Measurements from ENCODE around the gene C17orf114.
"Not testable (repeated sequence)": the region's sequence is repeated elsewhere in the genome, so short reads cannot be mapped to it uniquely, and the experiment has no call there.

DNA sequence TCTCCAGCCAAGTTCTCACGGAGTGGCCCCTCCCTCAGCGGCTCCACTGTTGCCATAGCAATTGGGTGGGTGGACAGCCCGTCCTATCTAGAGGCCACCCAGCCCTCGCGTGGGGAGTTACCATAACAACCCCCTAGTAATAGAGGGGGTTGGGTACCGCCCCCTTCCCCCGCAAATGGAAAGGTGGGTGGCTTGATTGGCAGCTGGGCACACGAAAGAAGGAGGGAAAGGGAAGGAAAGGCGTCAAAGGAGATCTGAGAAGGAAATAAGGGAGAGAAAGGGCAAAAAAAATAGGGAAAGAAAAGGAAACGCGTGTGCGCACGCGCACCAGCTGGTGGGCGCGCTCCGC, 30.7 kb upstream of the C17orf114 start:
- TF ChIP-seq, protein P1, sequence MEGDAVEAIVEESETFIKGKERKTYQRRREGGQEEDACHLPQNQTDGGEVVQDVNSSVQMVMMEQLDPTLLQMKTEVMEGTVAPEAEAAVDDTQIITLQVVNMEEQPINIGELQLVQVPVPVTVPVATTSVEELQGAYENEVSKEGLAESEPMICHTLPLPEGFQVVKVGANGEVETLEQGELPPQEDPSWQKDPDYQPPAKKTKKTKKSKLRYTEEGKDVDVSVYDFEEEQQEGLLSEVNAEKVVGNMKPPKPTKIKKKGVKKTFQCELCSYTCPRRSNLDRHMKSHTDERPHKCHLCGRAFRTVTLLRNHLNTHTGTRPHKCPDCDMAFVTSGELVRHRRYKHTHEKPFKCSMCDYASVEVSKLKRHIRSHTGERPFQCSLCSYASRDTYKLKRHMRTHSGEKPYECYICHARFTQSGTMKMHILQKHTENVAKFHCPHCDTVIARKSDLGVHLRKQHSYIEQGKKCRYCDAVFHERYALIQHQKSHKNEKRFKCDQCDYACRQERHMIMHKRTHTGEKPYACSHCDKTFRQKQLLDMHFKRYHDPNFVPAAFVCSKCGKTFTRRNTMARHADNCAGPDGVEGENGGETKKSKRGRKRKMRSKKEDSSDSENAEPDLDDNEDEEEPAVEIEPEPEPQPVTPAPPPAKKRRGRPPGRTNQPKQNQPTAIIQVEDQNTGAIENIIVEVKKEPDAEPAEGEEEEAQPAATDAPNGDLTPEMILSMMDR (IDR thresholded peaks at IDR 0.05; ENCODE audit: low read depth, low read length, missing input control), result not testable (repeated sequence)
- TF ChIP-seq RAD21 (IDR thresholded peaks at IDR 0.05); SP1 (IDR thresholded peaks at IDR 0.05); TAF1 (conservative IDR thresholded peaks at IDR 0.05): not testable (repeated sequence)
- TF ChIP-seq, protein P2, sequence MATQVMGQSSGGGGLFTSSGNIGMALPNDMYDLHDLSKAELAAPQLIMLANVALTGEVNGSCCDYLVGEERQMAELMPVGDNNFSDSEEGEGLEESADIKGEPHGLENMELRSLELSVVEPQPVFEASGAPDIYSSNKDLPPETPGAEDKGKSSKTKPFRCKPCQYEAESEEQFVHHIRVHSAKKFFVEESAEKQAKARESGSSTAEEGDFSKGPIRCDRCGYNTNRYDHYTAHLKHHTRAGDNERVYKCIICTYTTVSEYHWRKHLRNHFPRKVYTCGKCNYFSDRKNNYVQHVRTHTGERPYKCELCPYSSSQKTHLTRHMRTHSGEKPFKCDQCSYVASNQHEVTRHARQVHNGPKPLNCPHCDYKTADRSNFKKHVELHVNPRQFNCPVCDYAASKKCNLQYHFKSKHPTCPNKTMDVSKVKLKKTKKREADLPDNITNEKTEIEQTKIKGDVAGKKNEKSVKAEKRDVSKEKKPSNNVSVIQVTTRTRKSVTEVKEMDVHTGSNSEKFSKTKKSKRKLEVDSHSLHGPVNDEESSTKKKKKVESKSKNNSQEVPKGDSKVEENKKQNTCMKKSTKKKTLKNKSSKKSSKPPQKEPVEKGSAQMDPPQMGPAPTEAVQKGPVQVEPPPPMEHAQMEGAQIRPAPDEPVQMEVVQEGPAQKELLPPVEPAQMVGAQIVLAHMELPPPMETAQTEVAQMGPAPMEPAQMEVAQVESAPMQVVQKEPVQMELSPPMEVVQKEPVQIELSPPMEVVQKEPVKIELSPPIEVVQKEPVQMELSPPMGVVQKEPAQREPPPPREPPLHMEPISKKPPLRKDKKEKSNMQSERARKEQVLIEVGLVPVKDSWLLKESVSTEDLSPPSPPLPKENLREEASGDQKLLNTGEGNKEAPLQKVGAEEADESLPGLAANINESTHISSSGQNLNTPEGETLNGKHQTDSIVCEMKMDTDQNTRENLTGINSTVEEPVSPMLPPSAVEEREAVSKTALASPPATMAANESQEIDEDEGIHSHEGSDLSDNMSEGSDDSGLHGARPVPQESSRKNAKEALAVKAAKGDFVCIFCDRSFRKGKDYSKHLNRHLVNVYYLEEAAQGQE (IDR thresholded peaks at IDR 0.05), result not testable (repeated sequence)
